IMR-90 (cell line): ENCODE data around the gene OR10A2. TPM values are rescaled to one million over a fixed set of nuclear protein-coding genes. Genes with fewer than 3 reads are reported as not detected.
"Not testable (repeated sequence)": the region's sequence is repeated elsewhere in the genome, so short reads cannot be mapped to it uniquely, and the experiment has no call there.

Source experiments
- ATAC-seq: fragments of 200-7000 bp; cut with Tn5 transposase; 2 replicates; pipeline ENCODE4 v1.9.1; 2020; ENCODE audit warnings: low read depth, mild to moderate bottlenecking, moderate library complexity
- BruUV-seq: library from RNA; stranded (reverse); fragments of 400-500 nt; replicated peaks from 2 replicates; lab custom pipeline; 2021; lab: Mats Ljungman, UMichigan
- CTCF ChIA-PET: fragments of 300-600 bp; formaldehyde crosslinking; extraction: SDS; loops from one replicate; lab custom pipeline; 2021; ENCODE audit warnings: antibody characterized with exemption; lab: Yijun Ruan, JAX
- POLR2A ChIA-PET: fragments of 300-600 bp; sonication (Branson Sonifier 250); formaldehyde crosslinking; loops from one replicate; lab custom pipeline; 2022; ENCODE audit warnings: antibody characterized with exemption; ENCODE audit not compliant: unreplicated experiment; lab: Charles Lee
- DNase-seq: peaks from one replicate; pipeline ENCODE4 v3.0.0; 2013
- H2AFZ ChIP-seq: replicated peaks from 2 replicates; pipeline ENCODE3; 2013; ENCODE audit warnings: low read length, mild to moderate bottlenecking; ENCODE audit not compliant: poor library complexity
- H2AK5ac ChIP-seq: 2 replicates; pipeline ENCODE4 v1.6.1; 2013; ENCODE audit warnings: low read depth, low read length, inconsistent platforms
- H2AK9ac ChIP-seq: replicated peaks from 2 replicates; pipeline ENCODE3; 2013; ENCODE audit warnings: mild to moderate bottlenecking, low read depth, low read length, moderate library complexity; ENCODE audit not compliant: poor library complexity
- H2BK120ac ChIP-seq: 2 replicates; pipeline ENCODE4 v1.6.1; 2013; ENCODE audit warnings: low read depth, low read length, inconsistent platforms
- H2BK15ac ChIP-seq: 3 replicates; pipeline ENCODE4 v1.6.1; 2013; ENCODE audit warnings: low read depth, low read length, inconsistent platforms
- H2BK20ac ChIP-seq: 2 replicates; pipeline ENCODE4 v1.6.1; 2013; ENCODE audit warnings: low read depth, mild to moderate bottlenecking, inconsistent platforms, low read length, moderate library complexity
- H2BK5ac ChIP-seq: 2 replicates; pipeline ENCODE4 v1.6.1; 2013; ENCODE audit warnings: mild to moderate bottlenecking, low read depth, low read length, inconsistent platforms; ENCODE audit not compliant: poor library complexity, severe bottlenecking
- H3K14ac ChIP-seq: replicated peaks from 2 replicates; pipeline ENCODE4 v1.6.1; 2013; ENCODE audit warnings: low read depth, low read length, inconsistent platforms
- H3K18ac ChIP-seq: 2 replicates; pipeline ENCODE4 v1.6.1; 2013; ENCODE audit warnings: low read depth, low read length, control low read depth
- H3K23ac ChIP-seq: 2 replicates; pipeline ENCODE4 v1.6.1; 2013; ENCODE audit warnings: low read depth, low read length, inconsistent platforms
- H3K27ac ChIP-seq: 2 replicates; pipeline ENCODE4 v1.5.1; 2013; ENCODE audit warnings: mild to moderate bottlenecking, control low read depth, low read length; ENCODE audit not compliant: insufficient read depth
- H3K27me3 ChIP-seq: 2 replicates; pipeline ENCODE4 v1.6.1; 2013; ENCODE audit warnings: low read length; ENCODE audit not compliant: control insufficient read depth, insufficient read depth
- H3K36me3 ChIP-seq: 2 replicates; pipeline ENCODE4 v1.6.1; 2013; ENCODE audit warnings: low read length, mixed read lengths; ENCODE audit not compliant: control insufficient read depth, insufficient read depth
- H3K4ac ChIP-seq: 2 replicates; pipeline ENCODE4 v1.6.1; 2013; ENCODE audit warnings: low read depth, low read length, inconsistent platforms
- H3K4me1 ChIP-seq: 2 replicates; pipeline ENCODE4 v1.6.1; 2013; ENCODE audit warnings: low read length, mixed read lengths; ENCODE audit not compliant: control insufficient read depth, insufficient read depth
- H3K4me2 ChIP-seq: 2 replicates; pipeline ENCODE4 v1.6.1; 2013; ENCODE audit warnings: low read depth, mild to moderate bottlenecking, control low read depth, low read length, moderate library complexity
- H3K4me3 ChIP-seq: 2 replicates; pipeline ENCODE4 v1.5.1; 2013; ENCODE audit warnings: low read depth, mild to moderate bottlenecking, control low read depth, low read length, moderate library complexity; ENCODE audit not compliant: insufficient read depth
- H3K56ac ChIP-seq: 2 replicates; pipeline ENCODE4 v1.6.1; 2013; ENCODE audit warnings: low read length, inconsistent platforms; ENCODE audit not compliant: insufficient read depth; ENCODE audit errors: extremely low read depth
- H3K79me1 ChIP-seq, 2 experiments: 2 replicates each; pipeline ENCODE4 v1.6.1; 2013; ENCODE audit warnings: low read length in 2 of 2, inconsistent platforms in 1 of 2, low read depth in 1 of 2
- H3K9ac ChIP-seq: 2 replicates; pipeline ENCODE4 v1.6.1; 2013; ENCODE audit warnings: low read depth, low read length, control low read depth
- H3K9me1 ChIP-seq: 2 replicates; pipeline ENCODE4 v1.6.1; 2013; ENCODE audit warnings: low read length, inconsistent platforms; ENCODE audit not compliant: insufficient read depth
- H3K9me3 ChIP-seq: 2 replicates; pipeline ENCODE4 v1.6.1; 2013; ENCODE audit warnings: low read length; ENCODE audit not compliant: control insufficient read depth, insufficient read depth
- H4K20me1 ChIP-seq: 2 replicates; pipeline ENCODE4 v1.6.1; 2013; ENCODE audit warnings: low read length, inconsistent platforms; ENCODE audit not compliant: insufficient read depth
- H4K5ac ChIP-seq: 2 replicates; pipeline ENCODE4 v1.6.1; 2013; ENCODE audit warnings: mild to moderate bottlenecking, low read depth, low read length, control low read depth
- H4K8ac ChIP-seq, 2 experiments: 2 replicates each; pipeline ENCODE4 v1.6.1; 2013; ENCODE audit warnings: low read depth in 2 of 2, low read length in 2 of 2, control low read depth in 1 of 2, inconsistent platforms in 1 of 2
- H4K91ac ChIP-seq: 2 replicates; pipeline ENCODE4 v1.6.1; 2013; ENCODE audit warnings: low read depth, low read length, inconsistent platforms; ENCODE audit not compliant: insufficient read depth
- WGBS, 2 experiments: methylation state at CpG; one replicate each; pipeline versions ENCODE4 v1.1.5 to v1.1.7; 2013; ENCODE audit warnings: missing lambda C conversion rate in 2 of 2; ENCODE audit not compliant: insufficient read length in 1 of 2; ENCODE audit errors: extremely low coverage in 2 of 2; 5-methylcytosine and 5-hydroxymethylcytosine counted together
- dilution Hi-C: fragments of 300-500 bp; cut with HindIII; formaldehyde crosslinking; loops from one replicate; pipeline ENCODE4 v1.14.3; 2018; ENCODE audit warnings: low sequenced_read_pairs; ENCODE audit not compliant: unreplicated experiment
- in situ Hi-C: fragments of 300-500 bp; cut with MboI; formaldehyde crosslinking; loops from 3 replicates; pipeline ENCODE4 v1.14.3; 2019; ENCODE audit warnings: low sequenced_read_pairs, inconsistent platforms, mixed read lengths
- intact Hi-C: fragments of 100-400 bp; cut with micrococcal nuclease; formaldehyde crosslinking; loops from 2 replicates; pipeline ENCODE4 v1.10.0; 2022
- polyA plus RNA-seq, 3 experiments: library from polyadenylated mRNA; depleted of rRNA; stranded (reverse); fragments of >200 nt; gene quantifications; 2 replicates each; pipeline ENCODE4 v1.2.3, GENCODE V29; 2012; ENCODE audit warnings: low replicate concordance in 1 of 3
- total RNA-seq: library from RNA; depleted of rRNA; stranded (reverse); fragments of >200 nt; gene quantifications from 2 replicates; pipeline ENCODE4 v1.2.3, GENCODE V29; 2012

Gene OR10A2
- total and polyA plus RNA-seq, 2 of the 4 experiments (the other 2 are of a cell fraction) = not detected

- H4K5ac ChIP-seq, H3K23ac ChIP-seq, H3K4ac ChIP-seq, H3K9me3 ChIP-seq, H2BK120ac ChIP-seq, intact Hi-C loops, H4K20me1 ChIP-seq, H3K4me3 ChIP-seq, H4K91ac ChIP-seq, H2AK9ac ChIP-seq, H3K79me1 ChIP-seq, in situ Hi-C loops, dilution Hi-C loops, H2BK15ac ChIP-seq, DNase-seq, H3K4me1 ChIP-seq, POLR2A ChIA-PET, H3K9me1 ChIP-seq, H3K27ac ChIP-seq, ATAC-seq, H2AFZ ChIP-seq, H3K18ac ChIP-seq, CTCF ChIA-PET, H4K8ac ChIP-seq, BruUV-seq, H2BK20ac ChIP-seq, H3K9ac ChIP-seq, H3K36me3 ChIP-seq, H3K4me2 ChIP-seq, H3K56ac ChIP-seq, H2AK5ac ChIP-seq, H3K27me3 ChIP-seq, H3K14ac ChIP-seq, H2BK5ac ChIP-seq: not testable (repeated sequence)
- 90% methylated on average over 2 of the region's 13 CpGs; no CpG with 5 or more reads in 1 of the 2 experiments for WGBS, 2 experiments
Observed at GRCh38 chr11:6904804-6905203, 41.9 kb downstream of the OR10A2 start.
